ENCODE results near the gene IFI30. TPM values are rescaled to one million over a fixed set of nuclear protein-coding genes. Genes with fewer than 3 reads are reported as not detected.

IFI30 gene
- total RNA-seq, 1 experiment from 2014 or later, result 23.6 TPM

GRCh38 chr19:18174983-18175382 lies 1.4 kb downstream of the IFI30 start:
- Histone ChIP-seq H3K27ac (ENCODE audit: insufficient read length, low read depth, low read length) (no peak overlapping the region), H3K56ac (ENCODE audit: insufficient read length, low read depth, low read length) (no peak overlapping the region), H3K23me2 (ENCODE audit: insufficient read length, low read depth, low read length, poor library complexity, severe bottlenecking) (peaks cover 10% of the 10 kb centered on the region), H3K4me2 (ENCODE audit: insufficient read depth, insufficient read length, low read length) (no peak overlapping the region), H3K9ac (ENCODE audit: extremely low read depth, insufficient read length, low read length) (no peak overlapping the region), H3K79me2 (ENCODE audit: insufficient read depth, low read length) (no peaks in the 10 kb centered on the region), H2AFZ (ENCODE audit: low read length) (no peak overlapping the region), H3K4ac (ENCODE audit: low read depth, low read length) (no peak overlapping the region), H4K5ac (ENCODE audit: insufficient read length, low read depth, low read length) (no peak overlapping the region), H3K4me1 (ENCODE audit: insufficient read depth, low read length) (no peaks in the 10 kb centered on the region; the same call in 1 of the 2 replicates), H2BK15ac (ENCODE audit: low read depth, low read length) (no peak overlapping the region), H3K14ac (ENCODE audit: insufficient read depth, low read length) (no peak overlapping the region), H2BK120ac (ENCODE audit: low read depth, low read length, poor library complexity, severe bottlenecking) (no peak overlapping the region), H2BK5ac (ENCODE audit: insufficient read length, low read length) (no peak overlapping the region), H2AK5ac (ENCODE audit: insufficient read length, low read length) (no peak overlapping the region), H3T11ph (ENCODE audit: low read length) (no peak overlapping the region), H3K18ac (ENCODE audit: insufficient read length, low read depth, low read length) (no peak overlapping the region), H4K8ac (replicated peaks; ENCODE audit: insufficient read length, low read depth, low read length) (no peak overlapping the region), H4K91ac (ENCODE audit: insufficient read length, low read depth, low read length) (no peak overlapping the region), H3K79me1 (ENCODE audit: insufficient read depth, low read depth, low read length, poor library complexity, severe bottlenecking) (no peaks in the 10 kb centered on the region), H3K9me3 (ENCODE audit: control insufficient read depth, low read depth, low read length) (no peaks in the 10 kb centered on the region), H4K20me1 (ENCODE audit: control insufficient read depth, insufficient read depth, insufficient read length) (no peaks in the 10 kb centered on the region), H2BK20ac (ENCODE audit: low read depth, low read length, poor library complexity, severe bottlenecking) (no peak overlapping the region), H2BK12ac (ENCODE audit: insufficient read length, low read depth, low read length) (no peak overlapping the region), H3K23ac (ENCODE audit: insufficient read length, low read depth, low read length) (no peak overlapping the region), H3K27me3 (ENCODE audit: insufficient read depth, low read length) (no peaks in the 10 kb centered on the region)
- peak overlapping the region; percentile 6 to 35; a peak in 2 of 5 replicates for H3K4me3 Mint-ChIP-seq
- H3K27me3 Mint-ChIP-seq (ENCODE audit: low read depth), result peaks cover 17% of the 10 kb centered on the region
- no CpG with 5 or more reads among the region's 11 CpGs for WGBS (ENCODE audit: extremely low coverage, insufficient read length, low lambda C conversion rate)
- peaks cover 6 to 30% (median 15%) of the 10 kb centered on the region in 3 experiments for H3K36me3 Mint-ChIP-seq (ENCODE audit: insufficient read depth in 1 of 3, low read depth in 3 of 3)
- no peak overlapping the region for H3K27ac Mint-ChIP-seq
- no peak for DNase-seq
- H3K4me1 Mint-ChIP-seq, result peaks cover 9 to 18% of the 10 kb centered on the region in 2 experiments
- TF ChIP-seq CTCF (conservative IDR thresholded peaks at IDR 0.05), result no peak
- H3K9me3 Mint-ChIP-seq, result no peaks in the 10 kb centered on the region
